Osteocyte (in vitro differentiated cells): Measurements from ENCODE around the gene RASSF5. TPM values are rescaled to one million over a fixed set of nuclear protein-coding genes. Genes with fewer than 3 reads are reported as not detected.

Experiments
- DNase-seq: peaks from one replicate; pipeline ENCODE4 v3.0.0; 2021; ENCODE audit warnings: mixed read lengths; ENCODE audit not compliant: unreplicated experiment; ENCODE audit errors: extremely low spot score
- H3K27ac Mint-ChIP-seq: one replicate; pipeline ENCODE4 v1.8.0; 2021; ENCODE audit warnings: mild to moderate bottlenecking, mixed read lengths; ENCODE audit not compliant: unreplicated experiment
- H3K27me3 Mint-ChIP-seq: one replicate; pipeline ENCODE4 v1.8.0; 2021; ENCODE audit warnings: mixed read lengths; ENCODE audit not compliant: unreplicated experiment
- H3K36me3 Mint-ChIP-seq: one replicate; pipeline ENCODE4 v1.8.0; 2021; ENCODE audit warnings: mixed read lengths; ENCODE audit not compliant: unreplicated experiment
- H3K4me1 Mint-ChIP-seq: one replicate; pipeline ENCODE4 v1.8.0; 2021; ENCODE audit warnings: mixed read lengths; ENCODE audit not compliant: unreplicated experiment
- H3K4me3 Mint-ChIP-seq: one replicate; pipeline ENCODE4 v1.8.0; 2021; ENCODE audit warnings: mild to moderate bottlenecking, moderate library complexity, mixed read lengths; ENCODE audit not compliant: unreplicated experiment
- H3K9me3 Mint-ChIP-seq: one replicate; pipeline ENCODE4 v1.8.0; 2021; ENCODE audit warnings: mixed read lengths; ENCODE audit not compliant: unreplicated experiment
- CTCF ChIP-seq: fragments of 200-600 bp; sonication (generic); IDR thresholded peaks from 2 replicates; pipeline ENCODE4 v1.5.0; 2021; ENCODE audit warnings: antibody characterized with exemption, mild to moderate bottlenecking, moderate library complexity
- total RNA-seq: library from RNA; stranded (reverse); gene quantifications from 2 replicates; pipeline ENCODE4 v1.2.1, GENCODE V29; 2021

The RASSF5 gene
- total RNA-seq, 1 donor from 2014 or later: not detected

GRCh38 chr1:206551986-206552326 is 44.6 kb downstream of the RASSF5 start:
- Mint-ChIP-seq H3K27ac (no peak overlapping the region), H3K36me3 (no peaks in the 10 kb centered on the region), H3K27me3 (peaks cover 77% of the 10 kb centered on the region), H3K4me1 (peaks cover 3% of the 10 kb centered on the region), H3K4me3 (no peak overlapping the region), H3K9me3 (no peaks in the 10 kb centered on the region)
- TF ChIP-seq CTCF: no peak
- no peak for DNase-seq

DNA sequence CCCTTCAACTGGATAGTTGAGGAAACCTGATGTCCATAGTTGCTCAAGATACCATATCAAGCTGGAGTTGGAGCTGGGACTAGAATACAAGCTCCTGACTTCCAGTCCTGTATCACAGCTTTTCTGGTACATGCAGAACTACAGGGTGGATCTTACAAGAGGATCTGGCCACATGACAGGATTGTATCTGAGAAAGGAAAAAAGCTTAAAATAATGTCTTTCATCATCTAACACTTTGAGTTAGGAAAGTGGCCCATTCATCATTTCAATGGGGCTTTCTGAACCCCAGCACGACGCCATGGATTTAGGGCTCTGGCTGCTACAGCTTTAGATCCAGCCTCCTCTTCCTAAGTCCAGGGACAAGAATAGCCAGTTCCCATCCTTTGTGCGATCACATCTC is 46.9 kb downstream of the RASSF5 start:
- no peaks in the 10 kb centered on the region for H3K36me3 Mint-ChIP-seq
- H3K4me1 Mint-ChIP-seq: peaks cover 6% of the 10 kb centered on the region
- no peak for TF ChIP-seq CTCF
- no peaks in the 10 kb centered on the region for H3K9me3 Mint-ChIP-seq
- H3K4me3 Mint-ChIP-seq: no peak overlapping the region
- H3K27ac Mint-ChIP-seq: no peak overlapping the region
- H3K27me3 Mint-ChIP-seq: peaks cover 58% of the 10 kb centered on the region
- no peak for DNase-seq

DNA sequence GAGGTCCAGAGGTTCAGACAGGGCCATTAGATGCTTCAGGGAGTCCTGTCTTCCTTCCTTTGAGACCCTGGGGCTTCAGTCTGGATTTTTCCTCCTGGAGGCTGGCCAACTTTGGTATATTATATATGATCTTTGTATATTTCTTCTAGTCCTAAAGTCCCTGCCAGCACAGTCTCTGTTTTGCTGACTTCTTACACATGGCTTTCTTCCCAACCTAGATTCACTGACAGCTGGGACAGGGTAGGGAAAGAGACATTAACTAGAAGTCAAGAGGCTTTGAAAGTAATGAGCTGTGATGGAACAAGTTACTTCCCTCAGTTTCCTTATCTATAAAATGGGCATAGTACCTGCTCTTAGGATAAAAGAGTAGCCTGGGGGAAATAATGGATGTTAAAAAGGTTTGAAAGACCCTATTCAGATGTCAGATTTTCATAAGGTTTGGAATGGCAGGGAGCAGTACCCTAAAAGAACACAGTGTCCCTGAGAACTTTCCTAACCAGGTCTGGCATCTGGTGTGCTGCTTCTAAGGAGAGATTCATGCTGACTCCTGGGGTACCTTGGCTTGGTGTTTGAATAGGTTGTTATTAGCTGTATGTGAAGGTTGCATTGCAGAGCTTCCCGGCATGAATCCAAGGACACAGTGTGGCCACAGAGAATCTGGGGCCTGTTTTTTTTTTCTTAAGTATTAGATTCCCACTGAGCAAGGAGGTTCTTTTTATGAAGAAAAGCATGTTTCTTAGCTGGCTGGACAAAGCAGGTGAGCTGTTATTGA is 47.6 kb downstream of the RASSF5 start:
- H3K36me3 Mint-ChIP-seq: no peaks in the 10 kb centered on the region
- H3K4me3 Mint-ChIP-seq: no peak overlapping the region
- no peak for TF ChIP-seq CTCF
- peaks cover 6% of the 10 kb centered on the region for H3K4me1 Mint-ChIP-seq
- no peak overlapping the region for H3K27ac Mint-ChIP-seq
- no peak for DNase-seq
- H3K9me3 Mint-ChIP-seq: no peaks in the 10 kb centered on the region
- H3K27me3 Mint-ChIP-seq: peaks cover 51% of the 10 kb centered on the region

DNA sequence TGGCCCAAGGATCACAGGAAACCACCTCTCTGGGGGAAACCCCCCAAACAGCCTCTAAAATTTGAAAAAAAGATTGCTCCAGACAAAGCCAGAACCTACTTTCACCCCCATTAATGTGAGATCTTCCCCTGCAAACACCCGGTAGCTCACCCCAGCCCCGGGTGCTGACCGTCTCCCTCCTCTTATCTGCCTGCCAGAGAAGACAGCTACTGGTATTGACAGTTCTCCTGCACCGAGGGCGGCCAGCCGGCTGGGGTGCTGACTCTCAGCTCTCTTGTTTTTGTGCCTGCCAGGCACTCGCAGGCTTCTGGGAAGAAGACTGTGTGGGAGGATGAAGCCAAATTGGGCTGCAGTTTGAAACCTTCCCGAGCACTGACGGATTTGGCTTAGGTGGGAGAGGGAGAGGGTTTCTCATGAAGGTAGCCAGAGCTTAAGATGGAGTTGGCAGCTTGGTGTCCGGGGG is 48.2 kb downstream of the RASSF5 start:
- H3K4me1 Mint-ChIP-seq: peaks cover 6% of the 10 kb centered on the region
- no peak overlapping the region for H3K27ac Mint-ChIP-seq
- no peak for DNase-seq
- peaks cover 46% of the 10 kb centered on the region for H3K27me3 Mint-ChIP-seq
- no peaks in the 10 kb centered on the region for H3K9me3 Mint-ChIP-seq
- H3K4me3 Mint-ChIP-seq: no peak overlapping the region
- no peaks in the 10 kb centered on the region for H3K36me3 Mint-ChIP-seq
- no peak for TF ChIP-seq CTCF

DNA sequence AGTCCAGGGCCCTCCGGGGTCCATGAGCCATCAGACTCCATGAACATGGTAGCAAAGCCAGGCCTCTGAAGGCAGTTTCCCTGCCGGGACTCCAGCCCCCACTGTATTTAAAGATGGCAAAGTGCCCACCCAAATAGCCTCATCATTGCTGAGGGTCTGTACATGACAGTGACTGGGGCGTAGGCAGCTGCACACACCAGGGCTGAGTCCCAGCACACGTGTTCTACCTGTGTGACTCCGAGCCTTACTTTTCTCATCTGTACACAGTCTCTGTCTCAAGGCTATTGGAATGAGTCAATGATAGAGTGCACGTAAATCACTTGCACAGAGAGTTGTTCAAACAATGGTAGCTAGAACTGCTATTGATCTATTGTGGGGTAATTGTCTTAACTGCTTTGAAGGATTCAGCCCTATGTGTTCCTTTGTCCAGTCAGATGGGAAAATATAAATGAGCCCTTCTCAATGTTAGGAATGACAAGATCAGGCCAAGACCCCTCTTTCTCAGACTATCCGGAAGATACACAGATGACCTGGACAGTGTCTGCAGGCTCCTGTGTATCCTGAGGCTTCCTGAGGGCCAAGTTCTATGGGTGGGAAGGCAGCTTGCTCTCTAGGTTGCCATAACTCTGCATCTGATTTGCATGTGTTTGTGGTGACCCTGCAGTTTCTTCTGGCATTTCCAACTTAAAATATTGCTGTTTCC is 48.9 kb downstream of the RASSF5 start:
- peaks cover 6% of the 10 kb centered on the region for H3K4me1 Mint-ChIP-seq
- peak overlapping the region; percentile 59 for H3K4me3 Mint-ChIP-seq
- H3K9me3 Mint-ChIP-seq: no peaks in the 10 kb centered on the region
- H3K27me3 Mint-ChIP-seq: peaks cover 39% of the 10 kb centered on the region
- no peak for TF ChIP-seq CTCF
- no peak for DNase-seq
- no peak overlapping the region for H3K27ac Mint-ChIP-seq
- no peaks in the 10 kb centered on the region for H3K36me3 Mint-ChIP-seq
